Hematopoietic multipotent progenitor cell treated with erythropoietin and hydrocortisone succinate and interleukin-3 and kit ligand, for 17 days (in vitro differentiated cells): ENCODE data around the gene NIPBL.
"Not testable (repeated sequence)": the region's sequence is repeated elsewhere in the genome, so short reads cannot be mapped to it uniquely, and the experiment has no call there.

Experiments
- DNase-seq: peaks from one replicate; pipeline ENCODE4 v3.0.0-alpha.2; 2015; ENCODE audit warnings: low spot score

NIPBL gene

DNA sequence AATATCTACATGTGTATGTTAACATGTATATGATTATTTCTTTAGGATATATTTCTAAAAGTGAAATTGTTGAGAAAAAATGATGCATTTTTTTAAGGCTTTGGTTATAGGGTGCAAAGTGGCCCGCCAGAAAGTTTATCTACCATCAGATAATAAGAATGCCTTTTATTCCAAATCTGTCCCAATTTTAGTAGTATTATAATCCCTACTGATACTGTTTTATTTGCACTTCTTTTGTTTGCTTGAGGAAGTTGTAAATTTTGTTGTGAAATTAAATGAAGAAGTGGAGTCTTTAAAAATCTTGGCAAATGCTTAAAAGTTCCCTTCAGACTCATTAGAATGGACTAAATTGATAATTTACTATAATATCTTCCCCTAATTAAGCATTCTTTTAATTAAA, 73.0 kb downstream of the NIPBL start:
- no peak for DNase-seq

DNA sequence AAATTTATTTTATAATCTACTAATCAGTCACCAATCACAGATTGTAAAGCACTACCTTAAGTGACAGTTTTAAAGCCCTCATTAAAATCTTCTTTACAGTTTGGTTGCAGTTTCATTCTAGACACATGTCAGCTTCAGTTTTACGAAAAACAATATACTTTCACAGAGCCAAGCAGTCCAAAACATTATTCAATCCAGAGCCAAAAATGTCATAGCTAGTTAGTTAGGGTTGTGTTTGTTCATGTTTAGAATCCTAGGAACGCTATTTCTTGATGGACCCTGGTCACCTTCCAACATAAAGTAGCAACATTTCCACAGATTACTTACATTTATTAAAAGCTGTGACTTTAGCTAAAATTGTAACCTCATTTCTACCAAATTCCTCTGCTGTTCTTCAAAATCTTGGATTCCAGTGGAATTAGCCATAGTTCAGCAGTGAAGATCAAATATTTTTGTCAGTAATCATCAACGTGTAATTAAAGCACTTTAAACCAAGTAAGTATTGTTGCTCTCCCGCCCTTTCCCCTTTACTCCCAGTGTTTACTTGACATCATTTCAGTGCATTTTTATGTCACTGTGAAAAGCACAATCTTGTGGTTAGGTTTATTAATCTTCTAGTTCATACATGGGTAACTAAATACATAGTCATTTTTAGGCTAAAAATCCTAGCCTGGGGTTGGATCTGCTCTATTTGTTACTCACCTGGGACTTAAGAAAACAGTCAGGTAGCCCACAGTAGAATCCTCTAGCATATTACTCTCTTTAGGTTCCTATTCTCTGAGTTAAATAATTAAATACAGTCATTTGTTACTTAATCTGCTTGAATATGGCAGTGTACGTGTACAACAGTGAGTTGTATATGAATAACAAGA, 74.3 kb downstream of the NIPBL start:
- no peak for DNase-seq

DNA sequence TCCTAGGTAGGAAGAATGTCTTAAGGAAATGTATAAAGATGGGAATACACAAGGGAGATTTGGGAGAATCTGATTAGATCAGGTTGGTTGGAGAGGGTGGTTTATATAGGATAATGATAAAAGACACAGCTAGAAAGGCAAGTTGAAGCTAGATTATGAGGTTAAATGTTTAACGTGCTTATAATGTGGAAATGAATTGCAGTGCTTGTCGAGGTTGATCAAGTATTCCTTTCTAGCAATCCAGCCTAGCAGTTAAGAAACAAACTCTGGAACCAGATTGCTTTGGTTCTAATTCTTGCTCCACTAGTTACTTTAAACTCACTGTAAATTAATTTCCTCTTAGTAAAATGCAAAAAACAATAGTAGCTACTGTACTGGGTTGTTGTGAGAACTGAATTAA, 76.5 kb downstream of the NIPBL start:
- no peak for DNase-seq

DNA sequence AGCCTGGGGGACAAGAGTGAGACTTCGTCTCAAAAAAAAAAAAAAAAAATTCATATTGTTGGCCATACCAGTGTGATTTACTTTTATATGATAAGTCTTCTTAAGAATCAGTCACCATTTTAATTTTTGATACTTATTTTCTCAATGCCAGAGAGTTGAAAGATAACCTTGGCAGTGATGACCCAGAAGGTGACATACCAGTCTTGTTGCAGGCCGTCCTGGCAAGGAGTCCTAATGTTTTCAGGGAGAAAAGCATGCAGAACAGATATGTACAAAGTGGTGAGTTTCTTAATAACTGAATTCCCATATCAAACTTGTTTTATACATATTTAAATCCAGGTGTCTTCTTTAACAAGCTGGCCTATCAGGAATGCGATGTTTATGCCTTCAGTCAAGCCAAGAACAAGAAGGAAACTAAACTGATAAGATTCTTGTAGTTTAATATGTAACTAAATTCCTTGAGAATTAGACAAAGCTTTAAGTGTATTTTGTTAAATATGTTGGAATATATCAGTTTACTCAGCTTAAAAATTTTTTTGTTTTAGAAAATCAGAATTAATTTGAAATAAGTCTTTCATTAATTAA, 81.5 kb downstream of the NIPBL start:
- no peak for DNase-seq

DNA sequence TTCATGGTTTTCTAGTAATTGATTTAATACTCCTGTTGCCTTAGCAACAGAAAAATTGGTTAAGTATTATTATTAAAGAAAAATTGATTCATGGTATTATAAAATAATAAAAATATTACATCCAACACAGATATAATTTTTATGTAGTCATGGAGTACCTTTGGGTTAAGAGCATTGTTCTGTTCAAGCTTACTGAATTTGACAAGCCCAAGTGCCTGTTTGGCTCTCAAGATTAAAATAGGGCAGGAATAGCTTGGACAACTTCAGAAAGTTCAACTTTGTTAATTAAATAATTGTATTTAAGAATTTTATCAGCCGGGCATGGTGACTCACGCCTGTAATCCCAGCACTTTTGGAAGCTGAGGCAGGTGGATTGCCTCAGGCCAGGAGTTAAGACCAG, 82.0 kb downstream of the NIPBL start:
- no peak for DNase-seq

DNA sequence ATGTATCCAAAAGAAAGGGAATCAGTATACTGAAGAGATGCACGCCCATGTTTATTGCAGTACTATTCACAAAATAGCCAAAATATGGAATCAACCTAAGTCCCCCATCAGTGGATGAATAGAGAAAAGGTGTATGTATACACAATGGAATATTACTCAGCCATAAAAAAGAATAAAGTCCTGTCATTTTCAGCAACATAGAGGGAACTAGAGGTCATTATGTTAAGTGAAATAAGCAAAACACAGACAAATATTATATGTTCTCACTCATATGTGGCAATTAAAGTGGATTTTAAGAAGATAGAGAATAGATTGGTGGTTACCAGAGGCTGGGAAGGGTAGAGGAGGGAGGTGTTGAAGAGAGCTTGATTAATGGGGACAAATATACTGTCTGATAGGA, 88.6 kb downstream of the NIPBL start:
- no peak for DNase-seq

DNA sequence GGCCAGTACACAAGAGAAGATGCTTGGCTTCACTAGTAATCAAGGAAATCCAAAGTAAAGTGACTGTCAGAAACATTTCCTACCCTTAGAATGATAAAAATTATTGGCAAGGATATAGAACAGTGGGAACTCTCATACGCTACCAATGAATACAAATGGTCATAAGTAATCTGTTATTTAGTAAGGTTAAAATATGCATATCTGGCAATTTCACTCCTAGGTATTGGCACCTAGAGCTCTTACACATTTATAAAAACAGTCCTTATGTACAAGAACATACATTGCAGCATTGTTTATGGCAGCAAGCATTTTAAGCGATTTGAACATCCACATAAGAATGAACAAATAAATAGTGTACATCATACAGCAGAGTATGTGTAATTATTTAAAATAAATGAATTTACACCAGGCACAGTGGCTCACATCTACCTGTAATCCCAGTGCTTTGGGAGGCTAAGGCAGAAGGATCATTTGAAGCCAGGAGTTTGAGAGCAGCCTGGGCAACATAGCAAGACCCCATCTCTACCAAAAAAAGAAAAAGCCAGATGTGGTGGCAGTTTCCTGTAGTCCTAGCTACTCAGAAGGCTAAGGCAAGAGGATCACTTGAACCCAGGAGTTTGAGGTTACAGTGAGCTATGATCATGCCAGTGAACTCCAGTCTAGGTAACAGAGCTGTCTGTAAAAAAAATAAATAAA, 93.3 kb downstream of the NIPBL start:
- no peak for DNase-seq

DNA sequence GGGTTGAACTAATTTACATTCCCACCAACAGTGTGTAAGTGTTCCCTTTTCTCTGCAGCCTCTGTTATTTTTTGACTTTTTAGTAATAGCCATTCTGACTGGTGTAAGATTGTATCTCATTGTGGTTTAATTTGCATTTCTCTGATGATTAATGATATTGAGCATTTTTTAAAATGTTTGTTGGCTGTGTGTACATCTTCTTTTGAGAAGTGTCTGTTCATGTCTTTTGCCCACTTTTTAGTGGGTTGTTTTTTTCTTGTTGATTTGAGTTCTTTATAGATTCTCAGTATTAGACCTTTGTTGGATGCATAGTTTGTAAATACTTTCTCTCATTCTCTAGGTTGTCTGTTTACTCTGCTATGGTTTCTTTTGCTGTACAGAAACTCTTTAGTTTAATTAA, 101.6 kb downstream of the NIPBL start:
- DNase-seq, result no peak

DNA sequence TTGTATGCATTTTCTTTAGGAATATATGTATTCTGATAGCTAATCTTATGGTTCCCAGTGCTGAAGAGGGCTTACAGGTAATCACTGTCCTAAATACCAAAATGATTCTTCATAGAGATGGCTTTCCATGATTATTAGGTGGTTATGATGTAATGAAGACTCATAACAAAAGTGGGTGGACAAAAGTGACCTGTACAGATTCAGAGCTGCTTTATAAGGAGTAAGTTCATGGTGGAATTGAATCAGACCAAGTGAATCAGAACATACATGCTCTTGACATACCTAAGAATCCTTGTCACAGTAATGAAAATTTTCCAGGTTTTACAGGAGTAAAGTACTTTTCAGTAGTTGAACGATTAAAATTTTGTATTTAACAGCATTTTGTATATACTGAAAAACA, 105.6 kb downstream of the NIPBL start:
- DNase-seq, result no peak

DNA sequence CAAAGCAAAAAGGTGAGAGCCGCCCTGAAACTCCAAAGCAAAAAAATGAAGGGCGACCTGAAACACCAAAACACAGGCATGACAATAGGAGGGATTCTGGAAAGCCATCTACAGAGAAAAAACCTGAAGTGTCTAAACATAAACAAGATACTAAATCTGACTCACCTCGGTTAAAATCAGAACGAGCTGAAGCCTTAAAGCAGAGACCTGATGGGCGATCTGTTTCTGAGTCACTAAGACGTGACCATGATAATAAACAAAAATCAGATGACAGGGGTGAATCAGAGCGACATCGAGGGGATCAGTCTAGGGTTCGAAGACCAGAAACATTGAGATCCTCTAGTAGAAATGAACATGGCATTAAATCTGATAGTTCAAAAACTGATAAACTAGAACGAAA, 108.8 kb downstream of the NIPBL start:
- no peak for DNase-seq

DNA sequence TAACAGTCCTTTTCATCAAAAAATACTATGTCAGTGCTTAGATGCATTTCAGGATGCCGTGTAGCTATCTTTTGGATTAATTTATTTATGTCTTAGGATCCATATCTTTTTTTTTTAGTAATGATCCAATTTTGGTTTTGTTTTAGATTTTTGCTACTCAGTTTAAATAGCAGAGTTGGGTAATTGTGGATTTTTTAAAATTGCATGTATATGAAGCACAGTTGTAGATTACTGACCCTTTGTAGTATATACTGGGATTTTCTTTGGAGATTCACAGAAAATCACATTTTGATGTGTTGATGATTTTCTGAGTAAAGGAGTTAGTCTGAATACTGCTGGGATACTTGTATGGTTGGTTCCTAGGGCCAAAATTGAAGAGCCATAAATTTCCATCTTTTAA, 111.8 kb downstream of the NIPBL start:
- no peak for DNase-seq

DNA sequence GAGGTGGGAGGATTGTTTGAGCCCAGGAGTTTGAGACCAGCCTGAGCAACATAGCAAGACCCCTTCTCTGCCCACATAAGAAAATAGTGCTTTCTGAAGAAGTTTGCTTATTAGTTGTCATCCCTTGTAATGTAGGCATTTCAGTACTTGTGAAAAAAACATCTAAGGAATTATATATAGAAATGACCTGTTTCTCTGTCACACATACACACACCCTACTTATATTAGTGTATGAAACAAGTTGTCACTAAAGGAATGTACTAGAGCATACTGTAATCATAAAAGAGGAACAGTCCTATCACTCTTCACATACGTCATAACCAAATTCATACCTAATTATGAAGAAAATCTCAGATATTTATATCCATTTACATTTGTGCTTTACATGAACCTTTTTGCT, 122.0 kb downstream of the NIPBL start:
- DNase-seq, result no peak

DNA sequence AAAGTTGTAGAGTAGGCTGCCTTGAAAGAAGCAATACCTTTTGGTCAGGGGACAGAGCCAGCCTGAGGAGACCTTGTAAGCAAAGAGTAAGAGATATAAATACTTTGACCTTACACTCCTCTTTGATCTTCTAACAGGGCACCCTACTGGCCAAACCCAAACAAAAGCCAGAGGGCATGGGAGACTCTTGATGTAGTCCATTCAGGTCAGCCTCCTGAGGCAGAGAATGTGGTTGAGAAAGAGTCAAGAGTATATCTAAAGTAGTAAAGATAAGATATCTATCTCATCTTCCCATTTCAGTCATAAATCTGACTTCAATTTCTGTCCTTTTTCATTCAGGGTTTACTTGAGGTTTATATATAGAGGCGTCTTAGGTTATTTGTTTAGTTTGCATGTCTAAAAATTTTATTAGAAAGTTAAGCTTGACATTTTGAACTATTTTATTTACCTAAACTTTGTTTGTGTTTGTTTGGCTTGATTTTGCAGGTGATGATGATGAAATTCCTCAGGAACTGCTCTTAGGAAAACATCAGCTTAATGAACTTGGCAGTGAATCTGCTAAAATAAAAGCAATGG, 125.7 kb downstream of the NIPBL start:
- DNase-seq, result no peak

DNA sequence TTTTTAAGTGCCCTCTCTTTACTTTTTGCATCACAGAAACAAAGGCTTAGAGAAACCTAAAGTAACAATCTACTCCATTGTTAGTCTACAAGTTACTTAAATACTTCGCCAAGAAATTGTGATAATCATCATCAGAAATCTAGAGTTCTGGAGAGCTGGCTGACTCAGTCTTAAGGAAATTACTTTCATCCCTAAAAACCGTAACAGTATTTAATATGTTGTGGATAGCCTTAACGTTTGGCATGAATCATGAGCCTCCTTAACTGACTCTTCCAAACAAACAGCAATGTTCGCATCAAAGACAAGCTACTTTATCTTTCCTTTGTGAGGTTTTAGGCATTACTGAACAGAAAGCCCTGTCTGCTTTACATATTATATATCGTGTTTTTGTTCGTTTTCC, 128.7 kb downstream of the NIPBL start:
- no peak for DNase-seq

DNA sequence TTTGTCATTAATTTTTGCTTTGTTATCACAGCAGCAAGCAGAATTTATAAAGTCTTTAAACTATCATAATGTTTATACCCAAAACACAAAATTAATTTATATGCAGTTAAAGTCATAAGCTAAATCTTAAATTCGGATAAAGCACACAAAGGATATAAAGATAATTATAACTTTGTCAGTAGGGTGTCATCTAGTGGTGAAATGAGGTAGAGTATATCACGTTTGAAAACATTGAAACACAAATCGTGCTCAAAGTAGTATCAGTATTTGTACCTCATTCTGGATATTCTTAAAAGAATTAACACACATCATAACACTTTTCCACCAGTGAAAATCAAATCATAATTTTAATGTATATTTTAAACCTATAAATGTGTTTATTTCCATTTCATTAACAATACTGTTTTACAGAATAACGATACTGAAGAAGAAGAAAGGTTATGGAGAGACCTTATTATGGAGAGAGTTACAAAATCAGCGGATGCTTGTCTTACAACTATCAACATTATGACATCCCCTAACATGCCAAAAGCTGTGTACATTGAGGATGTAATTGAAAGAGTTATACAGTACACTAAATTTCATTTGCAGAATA, 129.5 kb downstream of the NIPBL start:
- DNase-seq, result peak; percentile 35

DNA sequence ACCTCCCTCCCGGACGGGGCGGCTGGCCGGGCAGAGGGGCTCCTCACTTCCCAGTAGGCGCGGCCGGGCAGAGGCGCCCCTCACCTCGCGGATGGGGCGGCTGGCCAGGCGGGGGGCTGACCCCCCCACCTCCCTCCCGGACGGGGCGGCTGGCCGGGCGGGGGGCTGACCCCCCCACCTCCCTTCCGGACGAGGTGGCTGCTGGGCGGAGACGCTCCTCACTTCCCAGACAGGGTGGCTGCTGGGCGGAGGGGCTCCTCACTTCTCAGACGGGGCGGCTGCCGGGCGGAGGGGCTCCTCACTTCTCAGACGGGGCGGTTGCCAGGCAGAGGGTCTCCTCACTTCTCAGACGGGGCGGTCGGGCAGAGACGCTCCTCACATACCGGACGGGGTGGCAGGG, 136.6 kb downstream of the NIPBL start:
- DNase-seq, result not testable (repeated sequence)

DNA sequence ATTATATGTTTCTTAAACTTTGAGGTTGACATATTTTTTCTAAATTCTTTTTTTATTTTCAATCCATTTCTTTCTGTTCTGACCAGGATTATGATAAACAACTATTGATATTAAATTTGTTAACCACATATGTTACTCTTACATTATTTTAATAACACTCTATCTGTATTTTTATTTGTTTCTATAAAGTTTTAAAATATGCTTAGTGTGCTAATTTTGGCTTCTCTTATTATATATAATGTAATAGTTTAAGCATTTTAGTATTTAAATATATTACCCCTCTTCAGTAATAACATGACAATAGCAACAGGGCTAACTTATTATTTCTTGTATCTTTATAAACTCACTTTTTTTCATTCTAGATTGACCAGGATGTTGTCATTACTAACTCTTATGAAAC, 137.8 kb downstream of the NIPBL start:
- no peak for DNase-seq

DNA sequence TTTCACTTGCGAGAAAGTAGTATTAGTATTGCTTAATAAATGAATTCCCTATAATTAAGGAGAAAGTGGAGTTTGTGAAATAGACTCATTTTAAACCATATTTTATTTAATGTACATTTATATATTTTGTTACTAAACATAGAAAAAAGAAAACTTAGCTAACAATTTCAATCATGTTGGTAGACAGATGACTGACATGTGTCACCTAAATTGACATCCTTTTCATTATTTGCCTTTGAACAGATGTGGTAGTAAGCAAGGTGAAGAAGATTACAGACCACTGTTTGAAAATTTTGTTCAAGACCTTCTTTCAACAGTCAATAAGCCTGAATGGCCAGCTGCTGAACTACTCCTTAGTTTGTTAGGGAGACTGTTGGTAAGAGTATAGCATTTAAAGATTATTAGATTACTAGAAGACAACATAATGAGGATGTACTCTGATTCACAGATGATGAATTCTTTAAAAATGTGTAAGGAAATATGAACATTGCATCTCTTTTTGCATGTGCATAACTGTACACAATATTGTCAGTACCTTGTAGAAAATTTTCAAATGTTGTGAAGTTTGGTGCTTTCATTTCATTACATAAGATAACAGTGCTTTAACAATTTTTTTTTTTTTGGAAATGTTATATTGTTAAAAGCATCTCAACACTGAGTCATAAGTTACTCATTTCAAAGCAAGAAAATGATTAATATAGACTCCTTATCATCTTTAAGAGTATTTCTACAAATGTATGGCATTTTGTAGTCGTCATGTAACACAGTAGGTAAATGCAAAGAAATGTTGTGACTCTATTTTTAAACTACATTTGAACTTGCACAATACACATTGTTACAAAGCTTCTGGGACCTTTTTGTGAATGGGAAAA, 139.5 kb downstream of the NIPBL start:
- DNase-seq, result no peak

DNA sequence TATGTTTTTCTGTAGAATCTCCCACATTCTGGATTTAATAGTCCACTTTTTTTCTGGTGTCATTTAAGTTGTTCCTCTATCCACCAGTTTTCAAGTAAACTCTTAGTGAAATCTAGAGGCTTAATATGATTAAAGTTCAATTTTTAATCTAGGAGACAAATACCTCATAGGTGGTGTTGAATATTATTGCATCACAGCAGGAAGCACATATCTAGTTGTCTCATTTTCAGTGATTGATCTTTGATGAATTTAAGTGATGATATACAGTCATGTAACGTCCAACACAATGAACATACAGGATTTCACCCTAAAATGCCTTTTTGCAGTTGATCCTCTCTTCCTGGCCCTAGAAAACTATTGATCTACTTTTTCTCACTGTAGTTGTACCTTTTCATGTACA, 152.3 kb downstream of the NIPBL start:
- DNase-seq, result no peak

DNA sequence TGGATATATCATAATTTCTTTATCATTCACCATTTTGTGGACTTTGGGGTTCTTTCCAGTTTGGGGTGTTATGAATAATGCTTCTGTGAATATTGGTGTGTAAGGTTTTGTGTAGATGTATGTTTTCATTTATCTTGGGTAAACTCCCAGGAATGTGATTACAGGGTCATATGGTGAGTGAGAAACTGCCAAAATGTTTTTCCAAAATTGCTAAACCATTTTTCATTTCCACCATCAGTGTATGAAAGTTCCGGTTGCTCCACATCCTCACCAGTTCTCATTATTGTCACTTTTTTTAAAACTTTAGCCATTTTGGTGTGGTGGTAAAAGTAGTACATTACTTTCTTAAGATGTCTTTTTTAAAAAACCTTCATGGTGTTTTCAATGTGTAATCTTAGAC, 152.9 kb downstream of the NIPBL start:
- DNase-seq, result no peak

DNA sequence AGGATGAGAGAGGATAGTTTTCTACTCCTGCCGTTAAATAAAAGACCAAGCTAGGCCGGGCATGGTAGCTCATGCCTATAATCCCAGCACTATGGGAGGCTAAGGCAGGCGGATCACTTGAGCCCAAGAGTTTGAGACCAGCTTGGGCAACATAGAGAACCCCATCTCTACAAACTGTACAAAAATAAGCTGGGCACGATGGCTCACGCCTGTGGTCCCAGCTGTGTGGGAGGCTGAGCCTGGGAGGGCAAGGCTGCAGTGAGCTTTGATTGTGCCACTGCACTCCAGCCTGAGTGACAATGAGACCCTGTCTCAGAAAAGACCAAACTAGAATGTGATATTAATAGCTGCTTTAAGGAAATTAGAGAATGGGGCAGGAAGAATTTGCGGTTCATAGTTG, 158.4 kb downstream of the NIPBL start:
- no peak for DNase-seq

DNA sequence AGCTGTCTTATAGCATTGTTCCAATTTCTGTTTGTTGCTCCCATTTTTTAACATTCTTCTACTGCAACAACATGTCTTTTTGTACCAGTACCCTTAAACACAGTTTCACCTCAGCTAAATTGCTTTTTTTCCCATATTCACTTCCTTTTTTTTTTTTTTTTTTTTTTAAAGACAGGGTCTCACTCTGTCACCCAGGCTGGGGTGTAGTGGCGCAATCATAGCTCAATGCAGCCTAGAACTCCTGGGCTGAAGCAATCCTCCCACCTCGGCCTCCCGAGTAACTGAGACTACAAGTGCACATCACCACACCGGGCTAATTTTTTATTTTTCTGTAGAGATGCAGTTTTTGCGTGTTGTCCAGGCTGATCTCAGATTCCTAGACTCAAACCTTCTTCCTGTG, 161.3 kb downstream of the NIPBL start:
- no peak for DNase-seq
